GM21619 (cell line): Measurements from ENCODE around the gene MYH14.
A peak's percentile ranks its signal among the peaks of the same experiment; 100 is the strongest.
"Not testable (repeated sequence)": the region's sequence is repeated elsewhere in the genome, so short reads cannot be mapped to it uniquely, and the experiment has no call there.

Source experiments
- ATAC-seq: cut with Tn5 transposase; IDR thresholded peaks from one replicate; pipeline ENCODE4 v1.9.1; 2021; ENCODE audit not compliant: unreplicated experiment

MYH14 gene

DNA sequence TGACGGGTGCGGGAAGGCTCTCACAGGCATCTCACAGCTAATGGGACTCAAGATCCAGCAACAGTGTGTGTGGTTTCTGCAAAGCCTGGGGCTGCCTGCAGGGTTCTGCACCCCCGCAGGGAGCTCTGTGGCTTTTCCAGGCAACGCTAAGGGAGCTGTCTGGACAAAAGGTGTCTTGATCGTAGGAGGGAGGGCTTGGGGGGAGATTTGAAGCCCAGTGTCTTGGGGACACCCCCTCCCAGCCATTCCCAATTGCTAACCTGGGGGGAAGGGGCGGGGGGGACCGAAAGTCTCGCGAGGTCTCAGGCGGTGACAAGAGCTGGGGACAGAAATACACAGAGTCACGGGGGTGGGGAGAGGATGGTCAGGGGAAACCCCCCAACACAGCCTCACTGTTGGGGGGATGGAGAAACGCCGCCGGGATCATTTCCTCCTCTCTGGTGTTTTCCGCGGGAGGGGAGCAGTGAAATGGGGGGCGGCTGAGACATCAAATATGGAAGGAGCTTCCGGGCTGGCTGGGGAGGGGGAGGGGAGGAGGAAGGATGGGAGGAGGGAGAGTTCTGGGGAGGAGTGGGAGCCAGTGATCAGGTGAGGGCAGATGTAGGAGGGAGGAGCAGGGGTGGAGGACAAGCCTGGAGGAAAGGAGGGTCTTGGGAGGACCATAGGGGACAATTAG is 112.5 kb downstream of the MYH14 start:
- no peak for ATAC-seq

DNA sequence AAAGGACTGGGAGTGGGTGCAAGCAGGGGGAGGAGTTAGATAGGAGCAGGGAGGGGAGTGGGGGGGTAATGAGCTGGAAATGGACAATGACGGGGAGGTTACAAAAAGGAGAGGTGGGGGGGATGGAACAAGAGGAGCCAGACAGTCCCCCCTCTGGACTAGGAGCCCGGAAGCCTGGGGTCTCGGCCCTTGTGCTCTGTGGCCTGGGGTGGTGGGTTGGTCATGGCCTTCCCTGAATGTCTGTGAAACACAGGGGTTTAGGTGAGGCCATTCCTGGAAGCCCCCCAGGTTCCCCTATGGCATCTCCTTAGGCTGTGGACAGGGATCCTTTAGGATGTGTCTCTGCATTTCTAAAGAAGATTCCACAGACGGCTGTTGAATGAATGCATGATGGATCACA is 113.7 kb downstream of the MYH14 start:
- ATAC-seq = no peak

- ATAC-seq = no peak
These were observed 115.0 kb downstream of the MYH14 start for GRCh38 chr19:50318438-50318837.

GRCh38 chr19:50319156-50319555 is 115.7 kb downstream of the MYH14 start:
- no peak for ATAC-seq

DNA sequence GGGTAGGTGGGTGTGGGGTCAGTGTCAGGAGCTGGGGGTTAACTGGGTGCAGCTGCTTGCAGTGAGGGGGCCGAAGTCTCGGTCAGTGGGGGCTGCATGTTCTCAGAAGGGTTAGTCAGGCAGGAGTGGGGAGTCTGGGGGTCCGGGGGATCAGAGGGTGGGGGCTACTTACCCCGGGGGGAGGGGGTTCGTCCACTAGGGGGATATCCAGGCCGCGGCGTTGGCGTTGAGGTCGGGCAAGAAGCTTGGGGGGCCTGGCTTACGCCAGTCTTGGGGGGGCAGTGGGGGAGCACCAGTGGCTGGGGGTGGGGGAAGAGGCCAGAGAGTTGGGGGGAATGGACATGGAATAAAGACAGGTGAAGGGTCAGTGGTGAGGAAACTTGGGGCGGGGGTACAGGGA is 116.6 kb downstream of the MYH14 start:
- ATAC-seq = no peak

GRCh38 chr19:50320596-50320995 is 117.2 kb downstream of the MYH14 start:
- no peak for ATAC-seq

- ATAC-seq = no peak
These were observed 118.4 kb downstream of the MYH14 start for GRCh38 chr19:50321831-50322230.

- no peak for ATAC-seq
These were observed 118.8 kb downstream of the MYH14 start for GRCh38 chr19:50322234-50322633.

- ATAC-seq = no peak
These were observed 119.7 kb downstream of the MYH14 start for GRCh38 chr19:50322931-50323781.

DNA sequence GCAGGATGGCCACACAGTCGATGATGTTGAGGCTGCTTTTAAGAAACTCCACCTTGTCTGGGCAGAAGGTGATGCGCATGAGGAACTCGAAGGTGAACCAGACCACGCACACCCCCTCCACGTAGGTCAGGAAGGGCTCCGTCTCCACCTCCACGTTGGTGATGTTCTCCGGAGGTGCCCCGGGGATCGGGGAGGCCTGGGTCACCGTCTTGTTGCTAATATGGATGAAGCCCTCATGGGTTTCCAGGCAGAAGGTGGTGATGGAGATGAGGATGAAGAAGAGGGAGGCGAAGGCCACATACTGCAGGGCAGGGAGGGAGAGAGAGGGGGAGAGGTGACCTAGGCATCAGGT is 120.3 kb downstream of the MYH14 start:
- ATAC-seq = no peak

DNA sequence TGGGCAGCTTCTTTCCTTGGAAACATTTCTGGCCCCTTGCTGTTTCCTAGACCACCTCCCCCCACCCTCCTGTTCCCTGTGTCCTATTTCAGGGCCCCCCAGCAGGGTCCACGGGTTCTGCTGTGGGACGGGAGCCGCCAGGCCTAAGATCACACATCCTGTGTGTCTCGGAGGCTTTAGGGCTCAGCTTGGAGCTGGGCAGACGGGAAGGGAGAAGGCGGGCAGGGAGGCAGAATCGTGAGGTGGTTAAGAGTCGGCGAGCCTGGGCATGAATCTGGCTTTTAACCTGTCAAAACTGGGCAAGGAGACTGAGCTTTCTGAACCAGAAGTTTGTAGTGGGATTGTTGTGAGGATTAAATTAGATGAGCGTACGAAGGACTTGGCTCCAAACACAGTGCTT is 120.9 kb downstream of the MYH14 start:
- ATAC-seq = no peak

- ATAC-seq = no peak
These were observed 122.1 kb downstream of the MYH14 start for GRCh38 chr19:50325310-50326100.

GRCh38 chr19:50326101-50326664 is 122.8 kb downstream of the MYH14 start:
- ATAC-seq = no peak

- no peak for ATAC-seq
These were observed 123.6 kb downstream of the MYH14 start for GRCh38 chr19:50327013-50327412.

- ATAC-seq = no peak
These were observed 124.2 kb downstream of the MYH14 start for GRCh38 chr19:50327461-50328223.

- no peak for ATAC-seq
These were observed 124.9 kb downstream of the MYH14 start for GRCh38 chr19:50328224-50328872.

- peak; percentile 1 for ATAC-seq
These were observed 125.4 kb downstream of the MYH14 start for GRCh38 chr19:50328873-50329145.

DNA sequence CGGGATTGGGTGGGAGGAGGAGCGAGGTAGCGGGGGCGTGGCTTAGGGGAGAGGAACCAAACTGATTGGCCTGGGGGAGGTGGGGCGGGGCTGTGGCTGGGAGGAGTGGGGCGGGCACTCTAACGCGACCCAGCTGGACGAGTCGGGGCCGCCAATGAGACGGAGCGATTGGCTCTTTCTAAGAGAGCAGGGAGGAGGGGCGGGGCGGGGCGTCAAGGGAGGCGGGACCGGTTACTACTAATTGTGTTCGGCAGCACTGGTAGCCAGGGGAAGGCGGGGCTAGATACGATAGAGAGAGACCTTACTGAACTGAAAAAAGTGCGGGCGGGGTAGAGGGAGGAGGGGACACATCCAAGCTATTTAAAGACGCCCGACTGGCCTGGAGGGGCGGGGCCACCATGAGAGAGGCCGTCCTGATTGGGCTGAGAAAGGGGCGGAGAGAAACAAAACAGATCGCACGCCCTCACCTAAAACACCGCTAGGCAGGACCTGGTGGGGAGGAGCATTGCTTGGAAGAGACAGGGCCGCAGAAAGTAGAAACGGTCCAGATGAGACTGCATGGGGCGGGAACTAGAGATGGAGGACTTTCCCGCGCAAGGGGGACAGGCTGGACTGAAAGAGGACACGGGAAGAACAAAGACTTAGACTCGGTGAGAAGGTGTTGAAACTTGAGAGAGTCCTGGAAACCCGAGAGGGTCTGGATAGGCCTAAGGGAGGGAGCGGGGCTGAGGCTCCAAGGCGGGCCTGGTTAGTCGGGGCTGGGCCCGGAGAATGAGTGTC is 125.9 kb downstream of the MYH14 start, which contains the start of gene KCNC3:
KCNC3 (minus strand) TSS at position 232 of the 780 bp plus-strand sequence. CDS start 295 bp downstream, outside the sequence.
- peak; percentile 40 for ATAC-seq

DNA sequence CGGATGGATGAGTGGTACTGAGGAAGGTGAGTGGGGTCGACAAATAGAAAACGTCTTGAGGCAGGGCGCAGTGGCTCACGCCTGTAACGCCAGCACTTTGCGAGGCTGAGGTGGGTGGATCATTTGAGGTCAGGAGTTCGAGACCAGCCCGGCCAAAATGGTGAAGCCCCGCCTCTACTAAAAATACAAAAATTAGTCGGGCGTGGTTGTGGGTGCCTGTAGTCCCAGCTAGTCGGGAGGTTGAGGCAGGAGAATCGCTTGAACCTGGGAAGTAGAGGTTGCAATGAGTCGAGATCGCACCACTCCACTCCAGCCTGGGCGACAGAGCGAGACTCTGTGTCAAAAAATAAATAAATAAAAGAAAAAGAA is 126.5 kb downstream of the MYH14 start:
- ATAC-seq = not testable (repeated sequence)
